GM19468 (cell line): Measurements from ENCODE around the gene UGT1A8.
"Not testable (repeated sequence)": the region's sequence is repeated elsewhere in the genome, so short reads cannot be mapped to it uniquely, and the experiment has no call there.

Experiments
- ATAC-seq: cut with Tn5 transposase; IDR thresholded peaks from one replicate; pipeline ENCODE4 v1.9.1; 2021; ENCODE audit warnings: mild to moderate bottlenecking, moderate library complexity, moderate number of reproducible peaks; ENCODE audit not compliant: unreplicated experiment; ENCODE audit errors: extremely low read depth

Gene UGT1A8

DNA sequence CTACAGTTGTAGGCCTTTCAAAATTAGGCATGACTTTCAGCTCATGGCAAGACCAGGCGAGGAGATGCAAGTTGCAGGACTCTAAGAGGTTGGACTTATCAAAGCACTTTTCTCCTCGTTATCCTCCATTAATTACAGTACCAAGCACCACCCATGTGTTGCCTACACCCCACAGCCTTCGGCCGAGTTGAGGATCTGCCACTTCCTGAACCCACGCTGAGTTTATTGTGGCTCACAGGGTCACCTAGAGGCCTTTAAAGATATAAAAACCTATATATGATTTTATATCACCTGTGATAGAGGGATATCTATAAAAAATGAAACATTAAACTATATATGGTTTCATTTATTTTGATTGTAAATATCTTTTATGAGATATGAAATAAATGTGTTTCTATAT is 21.4 kb downstream of the UGT1A8 start:
- ATAC-seq, result no peak

DNA sequence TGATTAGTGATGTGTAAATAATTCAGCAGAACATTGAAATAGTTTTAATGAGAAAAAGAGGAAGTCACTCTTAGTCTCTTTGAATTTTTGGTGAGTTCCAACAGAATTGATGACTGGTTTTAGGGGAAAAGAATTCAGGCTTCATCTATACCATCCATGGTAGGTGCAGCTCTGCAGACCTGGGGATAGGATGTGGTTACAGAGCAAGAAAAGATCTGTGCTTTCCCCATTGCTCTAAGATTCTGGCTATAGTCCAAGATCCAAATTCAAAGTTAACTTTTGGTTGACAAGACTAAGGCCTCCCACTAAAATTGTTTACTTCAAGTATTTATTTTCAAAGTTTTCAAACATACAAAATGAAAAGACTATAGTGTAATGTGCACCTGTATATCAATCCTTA is 22.4 kb downstream of the UGT1A8 start:
- ATAC-seq, result no peak

DNA sequence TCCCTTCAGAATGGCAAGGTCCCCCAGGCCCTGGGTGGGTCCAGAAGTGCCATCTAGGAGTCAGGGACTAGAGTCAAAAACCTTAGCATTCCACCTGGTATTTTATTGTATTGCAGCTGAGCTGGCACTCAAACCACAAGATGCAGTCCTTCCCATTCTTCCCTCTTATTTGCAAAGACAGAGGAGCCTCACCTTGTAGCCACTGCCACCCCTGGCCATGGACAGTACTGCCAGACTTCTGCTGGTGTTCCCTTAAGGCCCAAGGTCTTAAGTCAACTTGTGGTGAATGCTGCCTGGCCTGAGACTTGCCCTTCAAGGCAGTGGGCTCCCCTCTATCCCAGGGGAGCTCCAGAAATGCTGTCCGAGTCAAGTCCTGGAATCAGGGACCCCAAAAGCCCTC is 25.7 kb downstream of the UGT1A8 start:
- ATAC-seq, result no peak

DNA sequence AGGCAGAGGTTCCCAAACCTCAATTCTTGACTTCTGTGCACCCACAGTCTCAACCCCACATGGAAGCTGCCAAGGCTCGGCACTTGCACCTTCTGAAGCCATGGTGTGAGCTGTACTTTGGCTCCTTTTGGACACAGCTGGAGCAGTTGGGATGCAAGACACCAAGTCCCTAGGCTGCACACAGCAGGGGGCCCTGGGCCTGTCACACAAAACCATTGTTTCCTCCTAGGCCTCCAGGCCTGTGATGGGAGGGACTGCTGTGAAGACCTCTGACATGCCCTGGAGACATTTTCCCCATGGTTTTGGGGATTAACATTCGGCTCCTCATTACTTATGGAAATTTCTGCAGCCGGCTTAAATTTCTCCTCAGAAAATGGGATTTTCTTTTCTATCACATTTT is 28.6 kb downstream of the UGT1A8 start:
- not testable (repeated sequence) for ATAC-seq

DNA sequence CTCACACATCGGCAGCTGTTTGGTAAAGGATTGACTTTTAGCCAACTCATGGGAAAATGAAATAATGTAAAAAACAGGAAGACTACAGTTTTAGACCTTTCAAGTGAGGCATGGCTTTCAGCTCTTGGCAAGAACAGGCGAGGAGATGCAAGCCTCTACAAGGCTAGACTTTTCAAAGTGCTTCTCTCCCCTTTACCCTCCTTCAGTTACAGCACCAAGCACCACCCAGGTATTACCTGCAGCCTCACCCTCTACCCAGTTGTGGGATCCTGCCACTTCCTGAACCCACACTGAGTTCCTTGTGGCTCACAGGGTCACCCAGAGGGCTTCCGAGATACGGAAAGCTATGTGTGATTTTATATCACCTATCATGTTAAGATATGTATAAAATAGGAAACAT is 33.5 kb downstream of the UGT1A8 start:
- no peak for ATAC-seq

DNA sequence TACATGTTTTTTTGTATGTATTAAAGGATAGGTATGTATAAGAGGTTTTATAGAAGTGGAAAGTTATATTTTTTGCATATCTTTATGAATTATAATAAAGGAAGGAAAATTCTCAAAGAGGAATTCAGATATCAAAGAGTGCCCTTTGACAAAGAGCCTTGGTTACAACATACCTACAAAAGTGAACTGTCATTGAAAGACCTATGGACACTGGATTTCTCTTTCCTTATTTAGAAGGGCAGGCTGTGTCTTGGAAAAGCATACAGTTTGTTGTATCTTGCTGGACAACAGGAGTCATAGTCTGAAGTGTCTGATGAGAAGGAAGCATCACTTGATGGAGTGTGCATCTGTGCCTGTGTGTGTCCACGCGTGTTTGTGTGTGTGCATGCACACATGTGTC is 34.0 kb downstream of the UGT1A8 start:
- ATAC-seq, result no peak

DNA sequence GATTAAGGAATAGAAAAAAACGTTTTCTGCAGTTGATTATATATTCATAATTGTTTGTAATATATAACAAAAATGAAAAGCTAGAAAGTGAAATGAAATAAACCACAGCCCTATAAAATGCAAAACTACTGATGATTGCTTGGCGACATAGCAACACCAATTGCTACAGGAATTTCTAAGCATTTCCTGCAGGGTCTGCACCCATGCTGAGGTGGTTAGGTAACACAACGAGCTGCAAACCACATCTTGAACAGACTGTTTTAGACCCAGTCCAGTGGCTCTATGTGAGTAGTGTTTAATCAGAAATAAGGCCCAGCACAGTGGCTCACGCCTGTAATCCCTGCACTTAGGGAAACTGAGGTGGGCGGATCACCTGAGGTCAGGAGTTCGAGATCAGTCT is 37.1 kb downstream of the UGT1A8 start:
- ATAC-seq, result no peak

DNA sequence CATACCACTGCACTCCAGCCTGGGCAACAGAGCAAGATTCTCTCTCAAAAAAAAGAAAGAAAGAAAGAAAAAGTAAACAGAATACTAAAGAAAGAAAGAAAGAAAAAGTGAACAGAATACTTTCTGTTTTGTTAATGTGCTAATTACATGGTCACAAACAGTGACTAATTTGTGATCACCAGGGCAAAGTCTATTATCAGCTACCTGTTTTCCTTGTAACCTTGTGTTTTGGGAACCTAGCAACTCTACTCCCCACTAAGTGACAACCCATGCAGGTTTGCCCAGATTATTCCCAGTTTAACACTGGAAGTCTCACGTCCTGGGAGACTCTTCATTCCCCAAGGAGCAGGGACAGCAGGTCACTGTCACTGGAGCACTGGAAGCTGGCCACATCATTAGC is 37.6 kb downstream of the UGT1A8 start:
- no peak for ATAC-seq

DNA sequence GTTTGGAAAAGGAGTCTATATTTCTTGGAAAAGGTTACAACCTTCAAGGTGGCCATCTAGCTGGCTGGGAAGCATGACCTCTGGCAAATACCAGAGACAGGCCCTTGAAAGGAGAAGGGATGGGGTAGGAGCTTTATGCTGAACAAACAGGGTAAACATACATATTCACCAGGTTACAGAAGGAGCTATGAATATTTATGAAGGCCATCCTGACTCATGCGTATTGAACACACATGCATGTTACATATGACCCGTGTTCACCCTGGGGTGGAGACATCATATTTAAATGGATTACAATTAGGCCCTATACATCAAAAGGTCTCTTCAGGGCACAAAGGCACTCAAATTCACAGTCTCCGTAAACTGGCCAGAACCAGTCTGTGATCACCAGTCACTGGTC is 38.5 kb downstream of the UGT1A8 start:
- not testable (repeated sequence) for ATAC-seq

DNA sequence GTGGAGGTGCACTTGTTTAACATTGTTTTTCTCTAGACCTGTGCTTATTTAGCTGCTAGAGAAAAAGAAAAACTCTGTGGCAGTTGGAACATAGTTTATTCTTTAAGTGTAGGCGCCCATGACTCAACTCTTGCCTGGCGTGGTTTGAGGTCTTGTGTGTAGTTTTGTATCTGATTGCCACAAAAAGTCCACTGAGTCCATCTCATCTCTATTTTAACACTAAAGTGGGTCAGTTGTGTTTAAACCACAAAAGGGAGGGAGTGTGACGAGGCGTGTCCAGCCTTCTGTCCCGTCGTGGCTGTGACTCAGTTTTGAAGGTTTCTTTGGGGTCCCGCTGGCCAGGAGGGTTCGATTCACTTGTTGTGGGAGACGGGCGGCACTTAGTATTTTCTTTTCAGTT is 39.0 kb downstream of the UGT1A8 start:
- no peak for ATAC-seq

DNA sequence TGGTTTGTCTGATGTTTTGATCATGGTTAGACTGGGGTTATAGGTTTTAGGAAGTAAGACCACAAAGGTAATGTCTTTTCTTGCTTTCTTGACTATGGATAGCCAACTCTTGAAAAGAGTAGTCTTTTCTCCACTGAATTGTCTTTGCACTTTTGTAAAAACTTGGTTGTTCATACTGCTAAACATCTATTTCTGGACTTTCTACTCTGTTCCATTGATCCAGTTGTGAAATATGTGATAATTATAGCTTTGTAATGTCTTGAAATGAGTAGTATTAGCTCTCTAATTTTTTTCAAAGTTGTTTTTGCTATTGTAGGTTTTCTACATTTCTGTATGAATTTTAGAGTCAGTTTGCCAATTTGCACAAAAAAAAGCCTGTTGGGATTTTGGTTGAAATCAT is 41.2 kb downstream of the UGT1A8 start:
- no peak for ATAC-seq

DNA sequence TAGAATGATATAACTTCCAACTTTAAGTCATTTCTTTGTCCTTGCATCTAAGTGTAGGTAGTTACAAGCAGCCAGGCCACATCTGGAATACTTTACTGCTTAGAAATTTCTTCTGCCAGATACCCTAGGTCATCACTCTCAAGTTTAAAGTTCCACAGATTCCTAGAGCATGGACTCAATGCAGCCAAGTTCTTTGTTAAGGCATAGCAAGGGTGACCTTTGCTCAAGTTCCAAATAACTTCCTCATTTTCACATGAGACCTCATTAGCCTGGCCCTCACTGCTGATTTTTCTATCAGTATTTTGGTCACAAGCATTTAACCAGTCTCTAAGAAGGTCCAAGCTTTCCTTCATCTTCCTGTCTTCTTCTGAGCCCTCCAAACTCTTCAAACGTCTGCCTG is 46.5 kb downstream of the UGT1A8 start:
- ATAC-seq, result no peak

DNA sequence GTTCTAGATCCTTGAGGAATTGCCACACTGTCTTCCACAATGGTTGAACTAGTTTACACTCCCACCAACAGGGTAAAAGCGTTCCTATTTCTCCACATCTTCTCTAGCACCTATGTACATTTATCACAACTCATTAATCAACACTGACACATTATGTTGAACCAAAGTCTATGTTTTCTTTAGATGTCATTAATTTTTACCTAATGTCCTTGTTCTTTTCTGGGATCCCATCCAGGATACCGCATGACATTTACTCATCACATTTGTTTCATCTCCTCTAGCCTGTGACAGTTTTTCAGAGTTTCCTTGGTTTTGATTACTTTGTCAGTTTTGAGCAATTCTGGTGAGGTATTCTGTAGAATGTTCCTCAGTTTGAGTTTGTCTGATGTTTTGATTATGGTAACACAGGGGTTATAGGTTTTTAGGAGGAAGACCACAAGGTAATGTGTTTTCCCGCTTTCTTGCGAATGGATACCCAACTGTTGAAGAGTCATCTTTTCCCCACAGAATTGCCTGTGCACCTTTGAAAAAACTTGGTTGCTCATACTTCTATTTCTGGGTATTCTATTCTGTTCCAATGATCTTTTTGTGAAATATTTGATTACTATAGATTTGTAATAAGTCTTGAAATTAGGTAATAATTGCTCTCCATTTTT is 51.3 kb downstream of the UGT1A8 start:
- no peak for ATAC-seq

DNA sequence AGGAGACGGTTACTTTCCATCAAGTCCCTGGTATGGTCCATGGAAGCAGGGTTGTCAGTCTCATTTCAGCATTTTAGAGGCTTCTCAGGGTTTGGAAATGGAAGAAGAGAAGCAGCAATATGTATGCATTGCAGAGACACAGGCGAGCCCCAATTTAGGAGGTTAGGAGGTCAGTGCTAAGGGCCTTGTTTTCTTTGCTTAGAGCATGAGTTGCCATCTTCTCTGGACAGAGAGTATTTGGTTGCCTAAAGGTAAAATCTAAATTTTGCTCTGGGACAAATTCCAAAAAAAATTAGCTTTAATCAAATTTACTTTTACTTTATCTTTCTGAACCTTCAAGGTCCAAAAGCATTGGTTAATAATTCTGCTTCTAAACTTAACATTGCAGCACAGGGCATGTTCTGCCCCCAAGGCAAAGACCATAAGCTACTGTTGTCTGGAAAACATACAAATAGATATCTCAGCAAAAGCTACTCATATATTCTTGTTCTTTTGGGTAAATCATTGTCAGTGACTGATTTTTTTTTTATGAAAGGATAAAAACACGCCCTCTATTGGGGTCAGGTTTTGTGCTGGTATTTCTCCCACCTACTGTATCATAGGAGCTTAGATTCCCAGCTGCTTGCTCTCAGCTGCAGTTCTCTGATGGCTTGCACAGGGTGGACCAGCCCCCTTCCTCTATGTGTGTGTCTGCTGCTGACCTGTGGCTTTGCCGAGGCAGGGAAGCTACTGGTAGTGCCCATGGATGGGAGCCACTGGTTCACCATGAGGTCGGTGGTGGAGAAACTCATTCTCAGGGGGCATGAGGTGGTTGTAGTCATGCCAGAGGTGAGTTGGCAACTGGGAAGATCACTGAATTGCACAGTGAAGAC is 54.1 kb downstream of the UGT1A8 start, which contains the start of gene UGT1A9:
UGT1A9 (plus strand) TSS at position 609 of the 872 bp plus-strand sequence; CDS start at position 646, 37 bp downstream.
- no peak for ATAC-seq

DNA sequence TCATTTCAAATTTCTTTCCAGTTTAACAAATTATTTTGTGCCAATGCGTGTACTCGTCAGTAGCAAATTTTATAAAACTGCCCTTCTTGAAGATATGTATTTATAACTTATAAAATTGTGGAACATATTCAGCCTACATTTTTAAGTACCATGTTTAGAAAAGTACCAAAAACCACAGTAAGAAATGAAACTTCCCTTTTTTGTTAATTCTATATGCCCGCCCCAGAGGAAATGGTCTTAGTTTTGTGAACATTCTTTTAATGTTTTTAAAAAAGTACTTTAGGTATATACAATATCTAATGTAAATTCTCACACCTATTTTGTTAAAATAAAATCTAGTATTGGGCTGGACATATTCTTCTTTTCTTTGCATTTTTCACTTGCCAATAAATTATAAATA is 55.5 kb downstream of the UGT1A8 start:
- no peak for ATAC-seq

DNA sequence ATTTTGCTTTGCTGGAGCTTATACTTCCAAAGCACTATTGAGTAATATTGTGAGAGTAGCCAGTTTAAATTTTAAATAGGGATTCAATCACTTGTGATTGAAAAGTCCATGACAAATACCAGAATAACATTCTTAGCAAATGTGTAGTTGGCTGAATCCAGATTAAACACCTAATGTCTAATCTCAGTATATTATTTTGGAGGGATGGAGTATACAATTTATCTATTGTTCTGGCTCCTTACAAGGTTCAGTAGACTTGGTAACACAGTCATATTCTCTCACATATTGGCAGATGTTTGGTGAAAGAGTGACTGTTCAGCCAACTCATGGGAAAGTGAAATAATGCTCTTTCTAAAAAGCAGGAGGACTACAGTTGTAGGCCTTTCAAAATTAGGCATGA is 56.5 kb downstream of the UGT1A8 start:
- ATAC-seq, result no peak

DNA sequence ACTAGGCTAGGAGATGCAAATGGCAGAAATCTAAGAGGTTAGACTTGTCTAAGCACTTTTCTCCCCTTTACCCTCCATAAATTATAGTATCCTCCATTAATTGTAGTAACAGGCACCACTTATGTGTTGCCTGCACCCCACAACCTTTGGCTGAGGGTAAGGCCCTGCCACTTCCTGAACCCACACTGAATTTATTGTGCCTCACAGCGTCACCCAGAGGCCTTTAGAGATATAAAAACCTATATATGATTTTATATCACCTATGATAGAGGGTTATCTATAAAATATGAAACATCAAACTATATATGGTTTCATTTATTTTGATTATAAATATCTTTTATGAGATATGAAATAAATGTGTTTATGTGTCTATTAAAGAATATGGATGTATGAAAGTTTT is 56.9 kb downstream of the UGT1A8 start:
- no peak for ATAC-seq

DNA sequence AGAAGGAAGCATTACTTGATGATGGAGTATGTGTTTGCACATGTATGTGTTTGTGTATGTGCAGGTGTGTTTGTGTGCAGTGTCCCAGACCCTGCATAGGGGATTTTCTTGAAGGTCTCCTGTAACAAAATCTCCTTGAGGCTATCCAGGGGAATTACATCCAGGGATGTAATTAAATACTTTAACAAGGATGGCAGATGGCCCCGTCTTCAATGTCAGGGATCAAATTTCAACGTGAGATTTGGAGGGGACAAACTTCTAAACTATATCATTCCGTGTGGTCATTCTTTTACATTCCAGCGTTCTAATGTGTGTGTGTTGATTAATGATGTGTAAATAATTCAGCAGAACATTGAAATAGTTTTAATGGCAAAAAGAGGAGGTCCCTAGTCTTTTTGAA is 57.6 kb downstream of the UGT1A8 start:
- ATAC-seq, result no peak

DNA sequence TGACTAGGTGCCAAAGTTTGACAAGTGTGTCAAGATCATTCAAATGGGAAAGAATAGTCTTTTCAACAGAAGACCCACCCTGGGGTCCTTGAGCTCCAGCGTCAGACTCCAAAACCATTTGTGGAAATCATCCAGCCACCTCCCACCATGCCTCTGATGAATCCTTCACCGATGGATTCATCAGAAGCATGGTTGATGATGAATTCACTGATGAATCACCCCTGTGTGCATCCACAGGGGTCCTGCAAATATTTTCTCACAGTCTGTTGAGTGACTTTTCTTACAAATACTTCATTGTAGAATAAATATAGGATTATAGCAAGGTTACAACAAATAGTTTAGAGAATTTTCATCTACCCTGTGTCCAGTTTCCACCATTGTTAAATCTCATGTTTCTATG is 58.6 kb downstream of the UGT1A8 start:
- no peak for ATAC-seq

DNA sequence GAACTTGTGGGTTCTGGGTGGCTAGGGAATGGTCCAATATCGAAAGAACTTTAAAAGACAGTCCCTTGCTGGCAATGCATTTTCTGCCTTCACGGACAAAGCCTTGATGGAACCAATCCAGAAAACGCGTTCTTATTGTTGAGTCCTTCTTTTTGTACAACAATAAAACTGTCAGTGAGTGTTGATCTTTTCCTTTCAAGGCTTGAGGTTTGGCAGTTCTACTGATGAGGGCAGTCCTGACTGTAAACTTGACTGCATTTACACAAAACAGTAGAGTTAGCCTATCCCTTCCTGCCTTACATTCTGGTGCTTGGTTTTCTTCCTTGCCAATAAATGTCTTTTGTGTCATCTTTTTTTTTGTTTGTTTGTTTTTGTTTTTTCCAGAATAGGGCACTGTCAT is 61.8 kb downstream of the UGT1A8 start:
- ATAC-seq, result no peak

DNA sequence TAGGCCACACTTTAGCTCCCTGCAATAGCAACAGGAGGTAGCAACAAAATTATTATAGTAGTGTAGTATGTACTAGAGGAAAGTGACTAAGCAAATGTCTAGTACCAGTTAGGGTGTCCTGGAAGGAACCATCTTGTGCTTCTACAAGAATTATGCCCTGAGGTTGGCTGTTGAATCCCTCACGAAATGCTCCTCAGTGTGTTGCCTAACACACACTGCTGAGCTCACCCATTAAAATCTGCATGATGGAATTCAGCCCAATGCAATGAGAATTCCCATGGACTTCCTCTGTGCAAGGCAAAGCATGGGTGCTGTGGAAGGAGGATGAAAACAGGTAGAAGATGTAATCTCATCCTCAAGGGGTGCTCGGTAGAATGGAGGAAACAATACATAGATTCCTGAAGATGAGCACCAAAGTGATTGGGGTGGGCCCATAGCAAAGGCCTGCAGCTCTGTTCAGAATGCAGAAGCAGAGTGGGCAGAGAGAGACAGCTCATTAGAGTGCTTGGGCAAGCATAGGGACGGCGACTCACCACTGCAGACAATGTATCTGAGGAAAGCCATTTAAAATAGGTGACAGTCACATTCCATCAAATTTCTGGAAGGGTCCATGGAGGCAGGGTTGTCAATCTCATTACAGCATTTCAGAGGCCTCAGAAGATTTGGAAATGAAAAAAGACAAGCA is 63.1 kb downstream of the UGT1A8 start:
- ATAC-seq, result no peak
